Panc1 (cell line): ENCODE data around the gene TRAK2.

Source experiments
- POLR2AphosphoS5 ChIP-seq: IDR thresholded peaks from 2 replicates; pipeline ENCODE4 v1.6.1; 2012; ENCODE audit warnings: mild to moderate bottlenecking, low read depth, low read length, moderate library complexity
- TF ChIP-seq, protein P1 (sequence below): fragments of 450-650 bp; IDR thresholded peaks from 2 replicates; pipeline ENCODE4 v1.5.1; 2017; ENCODE audit warnings: mild to moderate bottlenecking

DNA sequence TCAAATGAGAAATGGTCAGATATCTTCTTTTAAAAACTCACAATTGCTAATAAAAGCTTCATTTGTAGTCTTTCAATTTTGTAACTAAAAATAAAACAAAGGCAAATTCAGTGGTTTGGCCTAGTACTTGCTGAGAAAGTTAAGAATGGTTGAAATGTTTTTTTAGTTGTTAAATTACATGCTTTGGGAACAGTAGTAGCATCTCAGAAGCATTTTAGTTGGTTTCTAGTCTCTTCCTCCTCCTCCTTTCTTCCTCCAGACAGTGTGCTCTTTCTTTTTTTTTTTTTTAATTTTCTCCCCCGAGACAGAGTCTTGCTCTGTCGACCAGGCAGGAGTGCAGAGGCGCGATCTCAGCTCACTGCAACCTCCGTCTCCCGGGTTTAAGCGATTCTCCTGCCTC, 9.8 kb downstream of the TRAK2 start:
- TF ChIP-seq, protein P1, sequence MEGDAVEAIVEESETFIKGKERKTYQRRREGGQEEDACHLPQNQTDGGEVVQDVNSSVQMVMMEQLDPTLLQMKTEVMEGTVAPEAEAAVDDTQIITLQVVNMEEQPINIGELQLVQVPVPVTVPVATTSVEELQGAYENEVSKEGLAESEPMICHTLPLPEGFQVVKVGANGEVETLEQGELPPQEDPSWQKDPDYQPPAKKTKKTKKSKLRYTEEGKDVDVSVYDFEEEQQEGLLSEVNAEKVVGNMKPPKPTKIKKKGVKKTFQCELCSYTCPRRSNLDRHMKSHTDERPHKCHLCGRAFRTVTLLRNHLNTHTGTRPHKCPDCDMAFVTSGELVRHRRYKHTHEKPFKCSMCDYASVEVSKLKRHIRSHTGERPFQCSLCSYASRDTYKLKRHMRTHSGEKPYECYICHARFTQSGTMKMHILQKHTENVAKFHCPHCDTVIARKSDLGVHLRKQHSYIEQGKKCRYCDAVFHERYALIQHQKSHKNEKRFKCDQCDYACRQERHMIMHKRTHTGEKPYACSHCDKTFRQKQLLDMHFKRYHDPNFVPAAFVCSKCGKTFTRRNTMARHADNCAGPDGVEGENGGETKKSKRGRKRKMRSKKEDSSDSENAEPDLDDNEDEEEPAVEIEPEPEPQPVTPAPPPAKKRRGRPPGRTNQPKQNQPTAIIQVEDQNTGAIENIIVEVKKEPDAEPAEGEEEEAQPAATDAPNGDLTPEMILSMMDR, result no peak
- TF ChIP-seq POLR2AphosphoS5, result no peak
